GM21786 (cell line): ENCODE data around the gene DYDC2.
"Not testable (repeated sequence)": the region's sequence is repeated elsewhere in the genome, so short reads cannot be mapped to it uniquely, and the experiment has no call there.

Experiments
- ATAC-seq: cut with Tn5 transposase; IDR thresholded peaks from one replicate; pipeline ENCODE4 v1.9.1; 2021; ENCODE audit not compliant: unreplicated experiment

The DYDC2 gene

GRCh38 chr10:80411681-80412220 lies 55.2 kb downstream of the DYDC2 start:
- no peak for ATAC-seq

GRCh38 chr10:80412486-80412885 lies 55.9 kb downstream of the DYDC2 start:
- no peak for ATAC-seq

- ATAC-seq, result no peak
Observed at GRCh38 chr10:80413271-80413996, 56.9 kb downstream of the DYDC2 start.

- no peak for ATAC-seq
Observed at GRCh38 chr10:80414142-80414895, 57.7 kb downstream of the DYDC2 start.

- ATAC-seq, result no peak
Observed at GRCh38 chr10:80415734-80416478, 59.3 kb downstream of the DYDC2 start.

GRCh38 chr10:80416479-80417098 lies 60.0 kb downstream of the DYDC2 start:
- ATAC-seq, result no peak

GRCh38 chr10:80417256-80417655 lies 60.7 kb downstream of the DYDC2 start:
- not testable (repeated sequence) for ATAC-seq
